GM12873 (cell line): ENCODE data around the gene BBS1.

ENCODE experiments used
- CTCF ChIP-seq: IDR thresholded peaks from 2 replicates; pipeline ENCODE4 v1.5.1; 2012; ENCODE audit warnings: low read depth, mild to moderate bottlenecking, moderate library complexity, low read length, control low read depth; ENCODE audit not compliant: insufficient read depth; ENCODE audit errors: missing control alignments

BBS1 gene

GRCh38 chr11:66545701-66546367 is 35.4 kb downstream of the BBS1 start, which contains the start of gene ZDHHC24:
ZDHHC24 (minus strand) TSS chr11:66546048; CDS start chr11:66546003, 45 bp downstream.
- TF ChIP-seq CTCF = no peak

- TF ChIP-seq CTCF = no peak
These were observed 36.0 kb downstream of the BBS1 start, which contains the start of gene ACTN3 for GRCh38 chr11:66546368-66546965. ACTN3 (plus strand) TSS chr11:66546903; CDS start chr11:66546938, 35 bp downstream.

- TF ChIP-seq CTCF = no peak
These were observed 36.7 kb downstream of the BBS1 start for GRCh38 chr11:66546966-66547661.

GRCh38 chr11:66547662-66548009 is 37.2 kb downstream of the BBS1 start:
- no peak for TF ChIP-seq CTCF

GRCh38 chr11:66548041-66548440 is 37.6 kb downstream of the BBS1 start:
- TF ChIP-seq CTCF = no peak

GRCh38 chr11:66548774-66549630 is 38.6 kb downstream of the BBS1 start:
- TF ChIP-seq CTCF = no peak
